Stomach (tissue), 9 donors: ENCODE results near the gene INF2. TPM values are rescaled to one million over a fixed set of nuclear protein-coding genes. Genes with fewer than 3 reads are reported as not detected.

Experiments used
- DNase-seq, 2 donors: peaks; one replicate each; pipeline versions ENCODE4 v3.0.0 to v3.0.0-alpha.2; 2013 to 2019
- H3K27ac ChIP-seq, 5 donors: fragments of 200-600 bp in 4 of 5; sonication (generic) in 4 of 5; one replicate each; pipeline ENCODE4 v1.5.1; 2013 to 2019; ENCODE audit warnings: mild to moderate bottlenecking in 1 of 5, moderate library complexity in 1 of 5
- H3K27me3 ChIP-seq, 3 donors: fragments of 200-600 bp; sonication (generic); one replicate each; pipeline ENCODE4 v1.5.1; 2017 to 2019; ENCODE audit warnings: mixed run types in 1 of 3
- H3K36me3 ChIP-seq, 4 donors: fragments of 200-600 bp; sonication (generic); 1 replicate in 3 of 4; 2 replicates in 1 of 4; pipeline ENCODE4 v1.5.1; 2016 to 2019
- H3K4me1 ChIP-seq, 4 donors: fragments of 200-600 bp; sonication (generic); one replicate each; pipeline ENCODE4 v1.5.1; 2016 to 2019
- H3K4me3 ChIP-seq, 4 donors: fragments of 200-600 bp; sonication (generic) in 3 of 4; one replicate each; pipeline ENCODE4 v1.5.1; 2016 to 2019; ENCODE audit warnings: mild to moderate bottlenecking in 1 of 4
- H3K9me3 ChIP-seq, 4 donors: fragments of 200-600 bp; sonication (generic); one replicate each; pipeline ENCODE4 v1.5.1; 2016 to 2019
- CTCF ChIP-seq, 7 experiments: fragments of 450-650 bp in 4 of 7; fragments of 200-600 bp in 3 of 7; sonication (generic) in 3 of 7; IDR thresholded peaks; one replicate each; pipeline ENCODE4 v1.5.1; 2016 to 2019; ENCODE audit warnings: antibody characterized with exemption in 7 of 7, control low read depth in 2 of 7, mild to moderate bottlenecking in 1 of 7
- EP300 ChIP-seq: sonication (generic); formaldehyde crosslinking; IDR thresholded peaks from one replicate; pipeline ENCODE4 v1.6.1; 2017; ENCODE audit warnings: antibody characterized with exemption
- POLR2A ChIP-seq, 4 donors: fragments of 450-650 bp; IDR thresholded peaks; one replicate each; pipeline ENCODE4 v1.6.1; 2016; ENCODE audit warnings: antibody characterized with exemption in 4 of 4, control low read depth in 2 of 4, mild to moderate bottlenecking in 1 of 4, moderate library complexity in 1 of 4
- POLR2AphosphoS5 ChIP-seq, 3 donors: sonication (generic); formaldehyde crosslinking; IDR thresholded peaks; one replicate each; pipeline ENCODE4 v1.6.1; 2016; ENCODE audit warnings: antibody characterized with exemption in 3 of 3
- WGBS, 5 donors: extraction: QIAGEN DNeasy Blood & Tissue Kit in 3 of 5; methylation state at CpG; one replicate each; pipeline versions ENCODE4 v1.1.5 to v1.1.7; 2013 to 2018; 5-methylcytosine and 5-hydroxymethylcytosine counted together
- intact Hi-C: fragments of 100-400 bp; cut with DNase I; formaldehyde crosslinking; loops from one replicate; pipeline ENCODE4 v1.15.1; 2023; ENCODE audit warnings: low total_unique reads
- polyA plus RNA-seq, 3 donors: library from polyadenylated mRNA; stranded (reverse); fragments of 200-250 nt; gene quantifications; one replicate each; pipeline ENCODE4 v1.2.3, GENCODE V29; 2013
- total RNA-seq, 5 donors: library from RNA; depleted of rRNA; stranded (reverse); fragments of >200 nt; gene quantifications; one replicate each; pipeline versions ENCODE4 v1.1.0 to v1.2.3, GENCODE V29; 2014 to 2016
- donor health status: healthy with polysubstance abuse.
- donor health status: Bipolar disorder and iron deficiency.
- donor health status: healthy.

Gene INF2
- total and polyA plus RNA-seq, 8 donors: 45.9 to 385 (median 146) TPM

GRCh38 chr14:104722938-104723650, 33.7 kb downstream of the INF2 start:
- Histone ChIP-seq H3K4me1 (peaks cover 29 to 56% (median 53%) of the 10 kb centered on the region in 4 donors), H3K27me3 (no peaks in the 10 kb centered on the region), H3K4me3 (peak overlapping the region in 3 of 4 donors; percentile 61 to 76 (median 68)), H3K36me3 (peaks cover 9 to 29% (median 23%) of the 10 kb centered on the region in 4 donors), H3K27ac (peak overlapping the region in 4 of 5 donors; percentile 61 to 81 (median 71)), H3K9me3 (no peaks in the 10 kb centered on the region)
- intact Hi-C loops: no loop called here
- 33 to 45% (median 34%) methylated on average over 9 to 26 of the region's 26 CpGs for WGBS, 5 donors
- TF ChIP-seq POLR2AphosphoS5 (IDR thresholded peaks at IDR 0.05): no peak
- TF ChIP-seq POLR2A (IDR thresholded peaks at IDR 0.05): no peak
- TF ChIP-seq EP300: no peak
- no peak for TF ChIP-seq CTCF (IDR thresholded peaks at IDR 0.05)
- DNase-seq: no peak

- H3K36me3 ChIP-seq: peaks cover 8 to 22% (median 16%) of the 10 kb centered on the region in 4 donors
- H3K4me1 ChIP-seq: peaks cover 29 to 56% (median 53%) of the 10 kb centered on the region in 4 donors
- intact Hi-C loops: no loop called here
- no peaks in the 10 kb centered on the region for H3K9me3 ChIP-seq
- 0 to 3% (median 1%) methylated on average over 8 to 79 of the region's 82 CpGs for WGBS, 5 donors
- DNase-seq: peak; percentile 68 to 83
- peak within 1 kb of the TSS; percentile 61 to 81 (median 74) for H3K27ac ChIP-seq
- TF ChIP-seq EP300: no peak
- TF ChIP-seq CTCF (IDR thresholded peaks at IDR 0.05): peak in 5 of 7 experiments; percentile 79 to 98 (median 82)
- peak within 1 kb of the TSS; percentile 61 to 76 (median 66) for H3K4me3 ChIP-seq
- H3K27me3 ChIP-seq: no peaks in the 10 kb centered on the region
Measured at GRCh38 chr14:104723651-104724406, 34.4 kb downstream of the INF2 start, which contains the start of gene ADSS1. ADSS1 (plus strand) TSS chr14:104724229; CDS start chr14:104724271, 42 bp downstream.

- Histone ChIP-seq H3K4me1 (peaks cover 29 to 56% (median 53%) of the 10 kb centered on the region in 4 donors), H3K27me3 (no peaks in the 10 kb centered on the region), H3K9me3 (no peaks in the 10 kb centered on the region), H3K4me3 (peak overlapping the region; percentile 61 to 76 (median 66)), H3K27ac (peak overlapping the region; percentile 61 to 81 (median 74)), H3K36me3 (peaks cover 1 to 15% (median 9%) of the 10 kb centered on the region in 4 donors)
- DNase-seq: peak; percentile 53 to 70
- 2 to 14% (median 4%) methylated on average over 8 to 27 of the region's 27 CpGs for WGBS, 5 donors
- no peak for TF ChIP-seq POLR2AphosphoS5 (IDR thresholded peaks at IDR 0.05)
- TF ChIP-seq POLR2A (IDR thresholded peaks at IDR 0.05): no peak
- TF ChIP-seq CTCF (IDR thresholded peaks at IDR 0.05): no peak
- TF ChIP-seq EP300: no peak
- intact Hi-C loops: no loop called here
Measured at GRCh38 chr14:104724407-104724980, 35.1 kb downstream of the INF2 start.
